Testis (tissue), 3 donors: ENCODE results near the gene GNA15. TPM values are rescaled to one million over a fixed set of nuclear protein-coding genes. Genes with fewer than 3 reads are reported as not detected.

Source experiments
- DNase-seq: peaks from one replicate; pipeline ENCODE4 v3.0.0-alpha.2; 2019
- H3K27ac ChIP-seq, 2 donors: fragments of 200-600 bp; sonication (generic); one replicate each; pipeline ENCODE4 v1.5.1; 2019
- H3K27me3 ChIP-seq: fragments of 200-600 bp; sonication (generic); one replicate; pipeline ENCODE4 v1.5.1; 2019
- H3K36me3 ChIP-seq: fragments of 200-600 bp; sonication (generic); one replicate; pipeline ENCODE4 v1.5.1; 2017; ENCODE audit warnings: low read depth; ENCODE audit errors: missing control alignments
- H3K4me1 ChIP-seq: fragments of 200-600 bp; sonication (generic); one replicate; pipeline ENCODE4 v1.5.1; 2019
- H3K4me3 ChIP-seq, 2 donors: fragments of 200-600 bp; sonication (generic); one replicate each; pipeline ENCODE4 v1.5.1; 2017 to 2019
- H3K9me3 ChIP-seq: fragments of 200-600 bp; sonication (generic); one replicate; pipeline ENCODE4 v1.5.1; 2017
- POLR2A ChIP-seq: fragments of 450-650 bp; IDR thresholded peaks from one replicate; pipeline ENCODE4 v1.6.1; 2017; ENCODE audit warnings: antibody characterized with exemption, mild to moderate bottlenecking, moderate library complexity
- WGBS, 2 donors: methylation state at CpG; one replicate each; pipeline ENCODE4 v1.1.5; 2018; 5-methylcytosine and 5-hydroxymethylcytosine counted together
- intact Hi-C: fragments of 100-400 bp; cut with DNase I; formaldehyde crosslinking; loops from one replicate; pipeline ENCODE4 v1.15.1; 2023; ENCODE audit warnings: low total_unique reads
- polyA plus RNA-seq: library from polyadenylated mRNA; stranded (reverse); fragments of 350-450 nt; fragmentation: Illumina TruSeq; extraction: RNeasy Lipid Tissue Mini Kit (QIAGEN cat#74804); gene quantifications from one replicate; pipeline ENCODE4 v1.2.3, GENCODE V29; 2014; ENCODE audit warnings: low read depth, low replicate concordance; ENCODE audit not compliant: insufficient read depth
- total RNA-seq, 2 donors: library from RNA; depleted of rRNA; stranded (reverse); fragments of >200 nt; gene quantifications; one replicate each; pipeline ENCODE4 v1.2.3, GENCODE V29; 2016
- TF ChIP-seq, protein P1 (sequence below), 3 experiments: fragments of 450-650 bp in 2 of 3; fragments of 200-600 bp in 1 of 3; sonication (generic) in 1 of 3; IDR thresholded peaks; one replicate each; pipeline ENCODE4 v1.5.1; 2016 to 2019; ENCODE audit warnings: antibody characterized with exemption in 3 of 3, mild to moderate bottlenecking in 2 of 3, moderate library complexity in 1 of 3

Gene GNA15
- total and polyA plus RNA-seq, 3 donors from 2014 or later: 2.5 to 4.0 (median 3.6) TPM

DNA sequence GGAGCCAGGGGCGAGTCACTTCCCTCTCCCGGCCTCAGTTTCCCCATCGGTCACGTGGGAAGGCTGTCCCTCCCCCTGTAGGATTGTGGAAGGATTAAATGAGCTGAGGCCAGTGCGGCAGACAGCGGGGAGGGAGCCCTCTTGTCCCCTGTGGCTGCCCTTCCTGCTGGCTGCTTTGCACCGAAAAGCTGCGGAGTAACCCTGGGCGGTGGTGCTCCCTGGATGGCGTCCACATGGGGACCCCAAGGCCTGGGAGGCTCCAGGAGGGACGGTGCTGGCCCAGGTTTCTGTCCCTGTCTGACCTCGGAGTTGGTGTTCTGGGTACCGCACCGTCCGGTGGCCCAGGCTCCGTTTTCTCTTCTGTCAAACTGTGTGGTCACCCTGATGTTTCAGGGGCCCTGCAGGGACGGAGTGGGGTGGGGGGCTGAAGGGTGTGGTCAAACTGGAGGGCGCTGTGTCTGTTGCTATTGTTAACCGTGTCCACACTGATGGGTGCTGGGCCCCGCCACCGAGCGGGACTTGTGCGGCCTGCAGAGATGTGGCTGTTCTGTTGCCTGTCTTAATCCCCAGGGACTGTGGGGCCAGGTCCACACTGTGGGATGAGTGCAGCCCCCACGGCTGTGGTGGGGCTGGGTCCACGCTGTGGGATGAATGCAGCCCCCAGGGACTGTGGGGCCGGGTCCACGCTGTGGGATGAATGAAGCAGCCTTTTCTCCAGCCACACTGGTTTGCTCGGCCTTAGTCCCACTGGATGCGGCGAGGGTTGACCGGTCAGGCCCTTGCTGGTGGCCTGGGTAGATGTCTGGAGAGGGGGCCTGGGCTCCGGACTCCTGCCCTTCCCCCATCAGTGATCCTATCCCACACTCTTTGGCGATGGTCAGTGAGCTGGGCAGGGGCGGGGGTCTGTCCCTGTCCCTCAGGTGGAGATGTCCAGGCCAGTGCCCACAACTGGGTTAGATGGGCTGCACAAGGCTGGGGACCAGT, 34.8 kb upstream of the GNA15 start:
- Histone ChIP-seq H3K27ac (no peak overlapping the region), H3K4me1 (peaks cover 69% of the 10 kb centered on the region), H3K4me3 (no peak overlapping the region), H3K36me3 (no peaks in the 10 kb centered on the region), H3K9me3 (no peaks in the 10 kb centered on the region), H3K27me3 (no peaks in the 10 kb centered on the region)
- TF ChIP-seq, protein P1, sequence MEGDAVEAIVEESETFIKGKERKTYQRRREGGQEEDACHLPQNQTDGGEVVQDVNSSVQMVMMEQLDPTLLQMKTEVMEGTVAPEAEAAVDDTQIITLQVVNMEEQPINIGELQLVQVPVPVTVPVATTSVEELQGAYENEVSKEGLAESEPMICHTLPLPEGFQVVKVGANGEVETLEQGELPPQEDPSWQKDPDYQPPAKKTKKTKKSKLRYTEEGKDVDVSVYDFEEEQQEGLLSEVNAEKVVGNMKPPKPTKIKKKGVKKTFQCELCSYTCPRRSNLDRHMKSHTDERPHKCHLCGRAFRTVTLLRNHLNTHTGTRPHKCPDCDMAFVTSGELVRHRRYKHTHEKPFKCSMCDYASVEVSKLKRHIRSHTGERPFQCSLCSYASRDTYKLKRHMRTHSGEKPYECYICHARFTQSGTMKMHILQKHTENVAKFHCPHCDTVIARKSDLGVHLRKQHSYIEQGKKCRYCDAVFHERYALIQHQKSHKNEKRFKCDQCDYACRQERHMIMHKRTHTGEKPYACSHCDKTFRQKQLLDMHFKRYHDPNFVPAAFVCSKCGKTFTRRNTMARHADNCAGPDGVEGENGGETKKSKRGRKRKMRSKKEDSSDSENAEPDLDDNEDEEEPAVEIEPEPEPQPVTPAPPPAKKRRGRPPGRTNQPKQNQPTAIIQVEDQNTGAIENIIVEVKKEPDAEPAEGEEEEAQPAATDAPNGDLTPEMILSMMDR (IDR thresholded peaks at IDR 0.05): no peak
- intact Hi-C loops: no loop called here
- WGBS, 2 donors: 71 to 92% methylated on average over 7 to 30 of the region's 34 CpGs
- DNase-seq: no peak

- Histone ChIP-seq H3K9me3 (no peaks in the 10 kb centered on the region), H3K27ac (no peak overlapping the region), H3K36me3 (no peaks in the 10 kb centered on the region), H3K4me3 (no peak overlapping the region), H3K27me3 (no peaks in the 10 kb centered on the region), H3K4me1 (peaks cover 57% of the 10 kb centered on the region)
- no peak for DNase-seq
- WGBS, 2 donors: 86 to 88% methylated on average over 27 to 34 of the region's 34 CpGs
- TF ChIP-seq POLR2A: no peak
- TF ChIP-seq, protein P1 (IDR thresholded peaks at IDR 0.05): no peak
- intact Hi-C loops: no loop called here
Measured at GRCh38 chr19:3102239-3103140, 33.3 kb upstream of the GNA15 start.

GRCh38 chr19:3104708-3104983, 31.2 kb upstream of the GNA15 start:
- Histone ChIP-seq H3K4me3 (no peak overlapping the region), H3K4me1 (peaks cover 36% of the 10 kb centered on the region), H3K27me3 (no peaks in the 10 kb centered on the region), H3K27ac (no peak overlapping the region), H3K9me3 (no peaks in the 10 kb centered on the region), H3K36me3 (no peaks in the 10 kb centered on the region)
- intact Hi-C loops: no loop called here
- DNase-seq: no peak
- TF ChIP-seq POLR2A: no peak
- TF ChIP-seq, protein P1 (IDR thresholded peaks at IDR 0.05): no peak
- WGBS, 2 donors: 69 to 93% methylated on average over 8 to 10 of the region's 10 CpGs

- WGBS, 2 donors: 82 to 90% methylated on average over 17 to 29 of the region's 33 CpGs
- no peak for TF ChIP-seq POLR2A
- TF ChIP-seq, protein P1 (IDR thresholded peaks at IDR 0.05): no peak
- Histone ChIP-seq H3K9me3 (no peaks in the 10 kb centered on the region), H3K4me3 (no peak overlapping the region), H3K36me3 (no peaks in the 10 kb centered on the region), H3K4me1 (peaks cover 23% of the 10 kb centered on the region), H3K27ac (no peak overlapping the region), H3K27me3 (no peaks in the 10 kb centered on the region)
- intact Hi-C loops: no loop called here
- no peak for DNase-seq
Measured at GRCh38 chr19:3105641-3106508, 30.0 kb upstream of the GNA15 start.
